IMR-90 (cell line): Measurements from ENCODE around the gene BMP8B. TPM values are rescaled to one million over a fixed set of nuclear protein-coding genes. Genes with fewer than 3 reads are reported as not detected.

Source experiments
- ATAC-seq: fragments of 200-7000 bp; cut with Tn5 transposase; 2 replicates; pipeline ENCODE4 v1.9.1; 2020; ENCODE audit warnings: low read depth, mild to moderate bottlenecking, moderate library complexity
- BruUV-seq: library from RNA; stranded (reverse); fragments of 400-500 nt; replicated peaks from 2 replicates; lab custom pipeline; 2021; lab: Mats Ljungman, UMichigan
- CTCF ChIA-PET: fragments of 300-600 bp; formaldehyde crosslinking; extraction: SDS; loops from one replicate; lab custom pipeline; 2021; ENCODE audit warnings: antibody characterized with exemption; lab: Yijun Ruan, JAX
- POLR2A ChIA-PET: fragments of 300-600 bp; sonication (Branson Sonifier 250); formaldehyde crosslinking; loops from one replicate; lab custom pipeline; 2022; ENCODE audit warnings: antibody characterized with exemption; ENCODE audit not compliant: unreplicated experiment; lab: Charles Lee
- DNase-seq: peaks from one replicate; pipeline ENCODE4 v3.0.0; 2013
- H2AFZ ChIP-seq: replicated peaks from 2 replicates; pipeline ENCODE3; 2013; ENCODE audit warnings: low read length, mild to moderate bottlenecking; ENCODE audit not compliant: poor library complexity
- H2AK5ac ChIP-seq: 2 replicates; pipeline ENCODE4 v1.6.1; 2013; ENCODE audit warnings: low read depth, low read length, inconsistent platforms
- H2AK9ac ChIP-seq: replicated peaks from 2 replicates; pipeline ENCODE3; 2013; ENCODE audit warnings: mild to moderate bottlenecking, low read depth, low read length, moderate library complexity; ENCODE audit not compliant: poor library complexity
- H2BK120ac ChIP-seq: 2 replicates; pipeline ENCODE4 v1.6.1; 2013; ENCODE audit warnings: low read depth, low read length, inconsistent platforms
- H2BK15ac ChIP-seq: 3 replicates; pipeline ENCODE4 v1.6.1; 2013; ENCODE audit warnings: low read depth, low read length, inconsistent platforms
- H2BK20ac ChIP-seq: 2 replicates; pipeline ENCODE4 v1.6.1; 2013; ENCODE audit warnings: low read depth, mild to moderate bottlenecking, inconsistent platforms, low read length, moderate library complexity
- H2BK5ac ChIP-seq: 2 replicates; pipeline ENCODE4 v1.6.1; 2013; ENCODE audit warnings: mild to moderate bottlenecking, low read depth, low read length, inconsistent platforms; ENCODE audit not compliant: poor library complexity, severe bottlenecking
- H3K14ac ChIP-seq: replicated peaks from 2 replicates; pipeline ENCODE4 v1.6.1; 2013; ENCODE audit warnings: low read depth, low read length, inconsistent platforms
- H3K18ac ChIP-seq: 2 replicates; pipeline ENCODE4 v1.6.1; 2013; ENCODE audit warnings: low read depth, low read length, control low read depth
- H3K23ac ChIP-seq: 2 replicates; pipeline ENCODE4 v1.6.1; 2013; ENCODE audit warnings: low read depth, low read length, inconsistent platforms
- H3K27ac ChIP-seq: 2 replicates; pipeline ENCODE4 v1.5.1; 2013; ENCODE audit warnings: mild to moderate bottlenecking, control low read depth, low read length; ENCODE audit not compliant: insufficient read depth
- H3K27me3 ChIP-seq: 2 replicates; pipeline ENCODE4 v1.6.1; 2013; ENCODE audit warnings: low read length; ENCODE audit not compliant: control insufficient read depth, insufficient read depth
- H3K36me3 ChIP-seq: 2 replicates; pipeline ENCODE4 v1.6.1; 2013; ENCODE audit warnings: low read length, mixed read lengths; ENCODE audit not compliant: control insufficient read depth, insufficient read depth
- H3K4ac ChIP-seq: 2 replicates; pipeline ENCODE4 v1.6.1; 2013; ENCODE audit warnings: low read depth, low read length, inconsistent platforms
- H3K4me1 ChIP-seq: 2 replicates; pipeline ENCODE4 v1.6.1; 2013; ENCODE audit warnings: low read length, mixed read lengths; ENCODE audit not compliant: control insufficient read depth, insufficient read depth
- H3K4me2 ChIP-seq: 2 replicates; pipeline ENCODE4 v1.6.1; 2013; ENCODE audit warnings: low read depth, mild to moderate bottlenecking, control low read depth, low read length, moderate library complexity
- H3K4me3 ChIP-seq: 2 replicates; pipeline ENCODE4 v1.5.1; 2013; ENCODE audit warnings: low read depth, mild to moderate bottlenecking, control low read depth, low read length, moderate library complexity; ENCODE audit not compliant: insufficient read depth
- H3K56ac ChIP-seq: 2 replicates; pipeline ENCODE4 v1.6.1; 2013; ENCODE audit warnings: low read length, inconsistent platforms; ENCODE audit not compliant: insufficient read depth; ENCODE audit errors: extremely low read depth
- H3K79me1 ChIP-seq, 2 experiments: 2 replicates each; pipeline ENCODE4 v1.6.1; 2013; ENCODE audit warnings: low read length in 2 of 2, inconsistent platforms in 1 of 2, low read depth in 1 of 2
- H3K9ac ChIP-seq: 2 replicates; pipeline ENCODE4 v1.6.1; 2013; ENCODE audit warnings: low read depth, low read length, control low read depth
- H3K9me1 ChIP-seq: 2 replicates; pipeline ENCODE4 v1.6.1; 2013; ENCODE audit warnings: low read length, inconsistent platforms; ENCODE audit not compliant: insufficient read depth
- H3K9me3 ChIP-seq: 2 replicates; pipeline ENCODE4 v1.6.1; 2013; ENCODE audit warnings: low read length; ENCODE audit not compliant: control insufficient read depth, insufficient read depth
- H4K20me1 ChIP-seq: 2 replicates; pipeline ENCODE4 v1.6.1; 2013; ENCODE audit warnings: low read length, inconsistent platforms; ENCODE audit not compliant: insufficient read depth
- H4K5ac ChIP-seq: 2 replicates; pipeline ENCODE4 v1.6.1; 2013; ENCODE audit warnings: mild to moderate bottlenecking, low read depth, low read length, control low read depth
- H4K8ac ChIP-seq, 2 experiments: 2 replicates each; pipeline ENCODE4 v1.6.1; 2013; ENCODE audit warnings: low read depth in 2 of 2, low read length in 2 of 2, control low read depth in 1 of 2, inconsistent platforms in 1 of 2
- H4K91ac ChIP-seq: 2 replicates; pipeline ENCODE4 v1.6.1; 2013; ENCODE audit warnings: low read depth, low read length, inconsistent platforms; ENCODE audit not compliant: insufficient read depth
- BHLHE40 ChIP-seq: fragments of 150-350 bp; IDR thresholded peaks from 2 replicates; pipeline ENCODE4 v1.6.1; 2016; ENCODE audit warnings: mild to moderate bottlenecking, low read depth, low read length
- CHD1 ChIP-seq: IDR thresholded peaks from 2 replicates; pipeline ENCODE4 v1.6.1; 2012; ENCODE audit warnings: low read depth, low read length, improper control_type of control experiment
- MAZ ChIP-seq: IDR thresholded peaks from 2 replicates; pipeline ENCODE4 v1.6.1; 2012; ENCODE audit warnings: low read depth, mild to moderate bottlenecking, low read length, improper control_type of control experiment, moderate library complexity, borderline replicate concordance
- MXI1 ChIP-seq: IDR thresholded peaks from 2 replicates; pipeline ENCODE4 v1.6.1; 2012; ENCODE audit warnings: low read depth, mild to moderate bottlenecking, low read length, moderate library complexity, borderline replicate concordance
- NFE2L2 ChIP-seq: fragments of 150-350 bp; IDR thresholded peaks from 2 replicates; pipeline ENCODE4 v1.6.1; 2016; ENCODE audit warnings: low read depth, mild to moderate bottlenecking, low read length
- RAD21 ChIP-seq: IDR thresholded peaks from 2 replicates; pipeline ENCODE4 v1.6.1; 2012; ENCODE audit warnings: low read length, improper control_type of control experiment
- RCOR1 ChIP-seq: IDR thresholded peaks from 2 replicates; pipeline ENCODE4 v1.6.1; 2012; ENCODE audit warnings: mild to moderate bottlenecking, low read length, improper control_type of control experiment; ENCODE audit not compliant: insufficient replicate concordance
- RFX5 ChIP-seq: IDR thresholded peaks from 2 replicates; pipeline ENCODE4 v1.8.0; 2012; ENCODE audit warnings: low read depth, mild to moderate bottlenecking, low read length, moderate library complexity
- SMC3 ChIP-seq: fragments of 150-350 bp; IDR thresholded peaks from 2 replicates; pipeline ENCODE4 v1.6.1; 2016; ENCODE audit warnings: low read depth, mild to moderate bottlenecking, antibody characterized with exemption, low read length, moderate library complexity
- WGBS, 2 experiments: methylation state at CpG; one replicate each; pipeline versions ENCODE4 v1.1.5 to v1.1.7; 2013; ENCODE audit warnings: missing lambda C conversion rate in 2 of 2; ENCODE audit not compliant: insufficient read length in 1 of 2; ENCODE audit errors: extremely low coverage in 2 of 2; 5-methylcytosine and 5-hydroxymethylcytosine counted together
- dilution Hi-C: fragments of 300-500 bp; cut with HindIII; formaldehyde crosslinking; loops from one replicate; pipeline ENCODE4 v1.14.3; 2018; ENCODE audit warnings: low sequenced_read_pairs; ENCODE audit not compliant: unreplicated experiment
- in situ Hi-C: fragments of 300-500 bp; cut with MboI; formaldehyde crosslinking; loops from 3 replicates; pipeline ENCODE4 v1.14.3; 2019; ENCODE audit warnings: low sequenced_read_pairs, inconsistent platforms, mixed read lengths
- intact Hi-C: fragments of 100-400 bp; cut with micrococcal nuclease; formaldehyde crosslinking; loops from 2 replicates; pipeline ENCODE4 v1.10.0; 2022
- polyA plus RNA-seq, 3 experiments: library from polyadenylated mRNA; depleted of rRNA; stranded (reverse); fragments of >200 nt; gene quantifications; 2 replicates each; pipeline ENCODE4 v1.2.3, GENCODE V29; 2012; ENCODE audit warnings: low replicate concordance in 1 of 3
- total RNA-seq: library from RNA; depleted of rRNA; stranded (reverse); fragments of >200 nt; gene quantifications from 2 replicates; pipeline ENCODE4 v1.2.3, GENCODE V29; 2012
- TF ChIP-seq, protein P1 (sequence below): fragments of 150-350 bp; IDR thresholded peaks from 2 replicates; pipeline ENCODE4 v1.6.1; 2016; ENCODE audit warnings: low read depth, mild to moderate bottlenecking, low read length, moderate library complexity, borderline replicate concordance

BMP8B gene
- total and polyA plus RNA-seq, 2 of the 4 experiments (the other 2 are of a cell fraction), result not detected

DNA sequence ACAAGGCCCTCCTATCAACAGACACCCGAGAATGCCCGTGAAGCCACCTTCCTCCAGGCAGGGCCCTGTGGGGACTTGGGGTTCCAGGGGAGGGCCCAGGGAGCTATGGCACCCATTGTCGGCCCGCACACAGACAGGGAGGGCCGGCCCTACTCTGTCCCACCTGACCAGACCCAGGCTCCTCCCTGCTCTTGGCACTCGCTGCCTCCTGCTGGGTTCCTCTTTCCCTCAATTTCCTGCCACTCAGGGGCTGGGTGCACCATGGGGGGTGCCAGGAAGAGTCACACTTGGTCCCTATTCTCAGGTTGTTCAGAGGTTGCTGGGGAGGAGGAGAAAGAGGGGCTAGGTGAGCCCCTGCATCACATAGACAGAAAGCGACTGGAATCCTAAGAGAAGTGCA, 9.5 kb downstream of the BMP8B start:
- H3K36me3 ChIP-seq, result no peaks in the 10 kb centered on the region
- dilution Hi-C loops (no loop called here), intact Hi-C loops (no loop called here), in situ Hi-C loops (no loop called here)
- no peaks in the 10 kb centered on the region for H4K20me1 ChIP-seq
- H3K27ac ChIP-seq, result no peak overlapping the region
- H3K23ac ChIP-seq, result no peak overlapping the region
- H3K56ac ChIP-seq, result no peak overlapping the region
- H2BK15ac ChIP-seq, result no peak overlapping the region
- no peak overlapping the region for H3K18ac ChIP-seq
- H3K4me1 ChIP-seq, result no peaks in the 10 kb centered on the region
- no peak overlapping the region for H3K14ac ChIP-seq
- no TSS peak for BruUV-seq
- no peak overlapping the region for H2AK5ac ChIP-seq
- no peak overlapping the region for H2AK9ac ChIP-seq
- H2BK20ac ChIP-seq, result no peak overlapping the region
- H3K27me3 ChIP-seq, result peaks cover 46% of the 10 kb centered on the region
- CTCF ChIA-PET, result no interaction called here
- no peak overlapping the region for H2BK5ac ChIP-seq
- POLR2A ChIA-PET, result no interaction called here
- H3K4me2 ChIP-seq, result no peak overlapping the region
- H2BK120ac ChIP-seq, result no peak overlapping the region
- TF ChIP-seq CHD1, result no peak
- no peak for TF ChIP-seq RCOR1
- TF ChIP-seq RFX5, result no peak
- TF ChIP-seq MXI1, result no peak
- no peak for TF ChIP-seq MAZ
- TF ChIP-seq BHLHE40, result no peak
- no peak for TF ChIP-seq RAD21
- TF ChIP-seq SMC3, result no peak
- no peak for TF ChIP-seq NFE2L2
- TF ChIP-seq, protein P1, sequence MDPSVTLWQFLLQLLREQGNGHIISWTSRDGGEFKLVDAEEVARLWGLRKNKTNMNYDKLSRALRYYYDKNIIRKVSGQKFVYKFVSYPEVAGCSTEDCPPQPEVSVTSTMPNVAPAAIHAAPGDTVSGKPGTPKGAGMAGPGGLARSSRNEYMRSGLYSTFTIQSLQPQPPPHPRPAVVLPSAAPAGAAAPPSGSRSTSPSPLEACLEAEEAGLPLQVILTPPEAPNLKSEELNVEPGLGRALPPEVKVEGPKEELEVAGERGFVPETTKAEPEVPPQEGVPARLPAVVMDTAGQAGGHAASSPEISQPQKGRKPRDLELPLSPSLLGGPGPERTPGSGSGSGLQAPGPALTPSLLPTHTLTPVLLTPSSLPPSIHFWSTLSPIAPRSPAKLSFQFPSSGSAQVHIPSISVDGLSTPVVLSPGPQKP, result no peak
- H3K9me1 ChIP-seq, result no peaks in the 10 kb centered on the region
- no peak overlapping the region for H3K4me3 ChIP-seq
- H3K9me3 ChIP-seq, result no peaks in the 10 kb centered on the region
- WGBS, 2 experiments, result no CpG with 5 or more reads among the region's 7 CpGs
- DNase-seq (no peak), ATAC-seq (no peak)
- no peaks in the 10 kb centered on the region for H3K79me1 ChIP-seq
- H2AFZ ChIP-seq, result no peak overlapping the region
- no peak overlapping the region for H3K9ac ChIP-seq
- no peak overlapping the region for H4K91ac ChIP-seq
- H4K8ac ChIP-seq, result no peak overlapping the region
- H4K5ac ChIP-seq, result no peak overlapping the region
- no peak overlapping the region for H3K4ac ChIP-seq
